Measurements from ENCODE around the gene PCDHGA4. TPM values are rescaled to one million over a fixed set of nuclear protein-coding genes. Genes with fewer than 3 reads are reported as not detected.
A peak's percentile ranks its signal among the peaks of the same experiment; 100 is the strongest.
"Not testable (repeated sequence)": the region's sequence is repeated elsewhere in the genome, so short reads cannot be mapped to it uniquely, and the experiment has no call there.

The PCDHGA4 gene
- total RNA-seq, 1 donor from 2014 or later, result 0.75 TPM

DNA sequence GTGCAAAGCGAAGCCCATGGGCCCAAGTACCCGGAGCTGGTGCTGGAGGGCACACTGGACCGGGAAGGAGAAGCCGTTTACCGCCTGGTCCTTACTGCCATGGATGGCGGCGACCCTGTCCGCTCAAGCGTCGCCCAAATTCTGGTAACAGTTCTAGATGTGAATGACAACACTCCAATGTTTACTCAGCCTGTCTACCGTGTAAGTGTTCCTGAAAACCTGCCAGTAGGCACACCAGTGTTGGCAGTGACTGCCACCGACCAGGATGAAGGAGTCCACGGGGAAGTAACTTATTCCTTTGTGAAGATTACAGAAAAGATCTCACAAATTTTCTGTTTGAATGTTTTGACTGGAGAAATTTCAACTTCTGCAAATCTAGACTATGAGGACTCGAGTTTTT lies 19.8 kb downstream of the PCDHGA4 start:
- no peaks in the 10 kb centered on the region for H3K4me1 Mint-ChIP-seq (ENCODE audit: unreplicated experiment)
- H3K36me3 Mint-ChIP-seq, result peaks cover 3% of the 10 kb centered on the region
- no peak overlapping the region for H3K4me3 Mint-ChIP-seq
- H3K27me3 Mint-ChIP-seq, result no peaks in the 10 kb centered on the region
- H3K9me3 Mint-ChIP-seq, result peaks cover 4% of the 10 kb centered on the region
- no peak overlapping the region for H3K27ac Mint-ChIP-seq
- TF ChIP-seq, protein P1, sequence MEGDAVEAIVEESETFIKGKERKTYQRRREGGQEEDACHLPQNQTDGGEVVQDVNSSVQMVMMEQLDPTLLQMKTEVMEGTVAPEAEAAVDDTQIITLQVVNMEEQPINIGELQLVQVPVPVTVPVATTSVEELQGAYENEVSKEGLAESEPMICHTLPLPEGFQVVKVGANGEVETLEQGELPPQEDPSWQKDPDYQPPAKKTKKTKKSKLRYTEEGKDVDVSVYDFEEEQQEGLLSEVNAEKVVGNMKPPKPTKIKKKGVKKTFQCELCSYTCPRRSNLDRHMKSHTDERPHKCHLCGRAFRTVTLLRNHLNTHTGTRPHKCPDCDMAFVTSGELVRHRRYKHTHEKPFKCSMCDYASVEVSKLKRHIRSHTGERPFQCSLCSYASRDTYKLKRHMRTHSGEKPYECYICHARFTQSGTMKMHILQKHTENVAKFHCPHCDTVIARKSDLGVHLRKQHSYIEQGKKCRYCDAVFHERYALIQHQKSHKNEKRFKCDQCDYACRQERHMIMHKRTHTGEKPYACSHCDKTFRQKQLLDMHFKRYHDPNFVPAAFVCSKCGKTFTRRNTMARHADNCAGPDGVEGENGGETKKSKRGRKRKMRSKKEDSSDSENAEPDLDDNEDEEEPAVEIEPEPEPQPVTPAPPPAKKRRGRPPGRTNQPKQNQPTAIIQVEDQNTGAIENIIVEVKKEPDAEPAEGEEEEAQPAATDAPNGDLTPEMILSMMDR (conservative IDR thresholded peaks at IDR 0.05), result no peak
- no peak for DNase-seq (ENCODE audit: extremely low spot score, unreplicated experiment)

GRCh38 chr5:141375444-141376155 lies 20.8 kb downstream of the PCDHGA4 start:
- not testable (repeated sequence) for H3K27ac Mint-ChIP-seq; H3K9me3 Mint-ChIP-seq; H3K4me1 Mint-ChIP-seq (ENCODE audit: unreplicated experiment); H3K36me3 Mint-ChIP-seq; H3K27me3 Mint-ChIP-seq; DNase-seq (ENCODE audit: extremely low spot score, unreplicated experiment); H3K4me3 Mint-ChIP-seq

GRCh38 chr5:141382469-141383294 lies 27.9 kb downstream of the PCDHGA4 start, which contains the start of gene PCDHGA7:
Gene PCDHGA7, plus strand, starts transcription at chr5:141382742. Its CDS starts 158 bp downstream, at chr5:141382900.
- Mint-ChIP-seq H3K27me3 (no peaks in the 10 kb centered on the region), H3K36me3 (no peaks in the 10 kb centered on the region), H3K9me3 (no peaks in the 10 kb centered on the region), H3K27ac (no peak within 1 kb of the TSS), H3K4me3 (no peak within 1 kb of the TSS), H3K4me1 (ENCODE audit: unreplicated experiment) (no peaks in the 10 kb centered on the region)
- TF ChIP-seq, protein P1 (conservative IDR thresholded peaks at IDR 0.05), result no peak
- peak; percentile 60 for DNase-seq (ENCODE audit: extremely low spot score, unreplicated experiment)

DNA sequence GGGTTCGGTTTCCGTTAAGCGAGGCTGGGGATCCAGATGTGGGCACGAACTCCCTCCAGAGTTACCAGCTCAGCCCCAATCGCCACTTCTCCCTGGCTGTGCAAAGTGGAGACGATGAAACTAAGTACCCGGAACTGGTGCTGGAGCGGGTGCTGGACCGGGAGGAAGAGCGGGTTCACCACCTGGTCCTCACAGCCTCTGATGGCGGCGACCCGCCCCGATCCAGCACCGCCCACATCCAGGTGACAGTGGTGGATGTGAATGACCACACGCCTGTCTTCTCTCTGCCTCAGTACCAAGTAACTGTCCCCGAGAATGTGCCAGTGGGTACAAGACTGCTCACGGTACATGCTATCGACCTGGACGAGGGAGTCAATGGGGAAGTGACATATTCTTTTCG lies 28.5 kb downstream of the PCDHGA4 start:
- H3K27ac Mint-ChIP-seq, result no peak overlapping the region
- TF ChIP-seq, protein P1 (conservative IDR thresholded peaks at IDR 0.05), result no peak
- peaks cover 1% of the 10 kb centered on the region for H3K36me3 Mint-ChIP-seq
- H3K27me3 Mint-ChIP-seq, result no peaks in the 10 kb centered on the region
- DNase-seq (ENCODE audit: extremely low spot score, unreplicated experiment), result no peak
- H3K4me3 Mint-ChIP-seq, result no peak overlapping the region
- no peaks in the 10 kb centered on the region for H3K4me1 Mint-ChIP-seq (ENCODE audit: unreplicated experiment)
- no peaks in the 10 kb centered on the region for H3K9me3 Mint-ChIP-seq

DNA sequence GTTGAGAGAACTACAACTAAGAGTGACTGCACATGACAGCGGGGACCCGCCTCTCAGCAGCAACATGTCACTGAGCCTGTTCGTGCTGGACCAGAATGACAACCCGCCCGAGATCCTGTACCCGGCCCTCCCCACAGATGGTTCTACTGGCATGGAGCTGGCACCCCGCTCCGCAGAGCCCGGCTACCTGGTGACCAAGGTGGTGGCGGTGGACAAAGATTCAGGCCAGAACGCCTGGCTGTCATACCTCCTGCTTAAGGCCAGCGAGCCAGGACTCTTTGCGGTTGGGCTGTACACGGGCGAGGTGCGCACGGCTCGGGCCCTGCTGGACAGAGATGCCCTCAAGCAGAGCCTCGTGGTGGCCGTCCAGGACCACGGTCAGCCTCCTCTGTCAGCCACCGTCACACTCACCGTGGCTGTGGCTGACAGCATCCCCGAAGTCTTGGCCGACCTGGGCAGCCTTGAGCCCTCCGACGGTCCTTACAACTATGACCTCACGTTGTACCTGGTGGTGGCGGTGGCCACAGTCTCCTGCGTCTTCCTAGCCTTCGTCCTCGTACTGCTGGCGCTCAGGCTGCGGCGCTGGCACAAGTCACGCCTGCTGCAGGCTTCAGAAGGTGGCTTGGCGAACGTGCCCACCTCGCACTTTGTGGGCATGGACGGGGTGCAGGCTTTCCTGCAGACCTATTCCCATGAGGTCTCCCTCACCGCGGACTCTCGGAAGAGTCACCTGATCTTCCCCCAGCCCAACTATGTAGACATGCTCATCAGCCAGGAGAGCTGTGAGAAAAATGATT lies 29.8 kb downstream of the PCDHGA4 start:
- no peak overlapping the region for H3K27ac Mint-ChIP-seq
- H3K4me3 Mint-ChIP-seq, result no peak overlapping the region
- H3K27me3 Mint-ChIP-seq, result no peaks in the 10 kb centered on the region
- no peaks in the 10 kb centered on the region for H3K9me3 Mint-ChIP-seq
- TF ChIP-seq, protein P1 (conservative IDR thresholded peaks at IDR 0.05), result no peak
- DNase-seq (ENCODE audit: extremely low spot score, unreplicated experiment), result peak; percentile 58
- H3K4me1 Mint-ChIP-seq (ENCODE audit: unreplicated experiment), result no peaks in the 10 kb centered on the region
- H3K36me3 Mint-ChIP-seq, result peaks cover 7% of the 10 kb centered on the region
